K562 (cell line): ENCODE results near the gene PNMA8A. TPM values are rescaled to one million over a fixed set of nuclear protein-coding genes. Genes with fewer than 3 reads are reported as not detected.

ENCODE experiments used
- FOXK2 ChIP-seq, 2 experiments: fragments of 450-650 bp; IDR thresholded peaks in 1 of 2; conservative IDR thresholded peaks in 1 of 2; 2 replicates each; pipeline ENCODE4 v1.6.1; 2016; ENCODE audit warnings: low read depth in 2 of 2, mild to moderate bottlenecking in 1 of 2
- NFYB ChIP-seq: IDR thresholded peaks from 2 replicates; pipeline ENCODE4 v1.6.1; 2011; ENCODE audit warnings: mild to moderate bottlenecking, moderate library complexity; ENCODE audit not compliant: insufficient read length; ENCODE audit errors: extremely low read depth
- PRDM10 ChIP-seq: fragments of 450-650 bp; IDR thresholded peaks from 2 replicates; pipeline ENCODE4 v1.6.1; 2018; ENCODE audit not compliant: partially characterized antibody
- RAD51 ChIP-seq: fragments of 450-650 bp; IDR thresholded peaks from 2 replicates; pipeline ENCODE4 v1.7.1; 2016; ENCODE audit warnings: low read depth, mild to moderate bottlenecking, borderline replicate concordance
- SMAD4 ChIP-seq: fragments of 250-450 bp; sonication (Bioruptor Pico); conservative IDR thresholded peaks from 2 replicates; pipeline ENCODE4 v1.8.0; 2021; ENCODE audit warnings: inconsistent platforms, mild to moderate bottlenecking, moderate library complexity
- SMARCA4 ChIP-seq: fragments of 450-650 bp; IDR thresholded peaks from 2 replicates; pipeline ENCODE4 v1.6.1; 2016
- USF2 ChIP-seq: sonication (generic); formaldehyde crosslinking; IDR thresholded peaks from 2 replicates; pipeline ENCODE4 v1.5.0; 2020; ENCODE audit warnings: missing genetic modification reagents
- YY1 ChIP-seq, 3 experiments: IDR thresholded peaks; 2 replicates each; pipeline ENCODE4 v1.6.1; 2011; ENCODE audit warnings: low read length in 2 of 3, mild to moderate bottlenecking in 2 of 3, moderate library complexity in 2 of 3, borderline replicate concordance in 1 of 3, control low read depth in 1 of 3, low read depth in 1 of 3; ENCODE audit not compliant: insufficient read depth in 3 of 3, insufficient replicate concordance in 2 of 3, control insufficient read depth in 1 of 3, insufficient read length in 1 of 3; ENCODE audit errors: extremely low read depth in 1 of 3
- ZBTB33 ChIP-seq: sonication (generic); formaldehyde crosslinking; IDR thresholded peaks from 2 replicates; pipeline ENCODE4 v1.8.1; 2023; ENCODE audit warnings: mild to moderate bottlenecking, missing genetic modification reagents
- ZNF277 ChIP-seq: fragments of 250-450 bp; sonication (Bioruptor Pico); IDR thresholded peaks from 2 replicates; pipeline ENCODE4 v1.8.0; 2022; ENCODE audit warnings: inconsistent platforms, mild to moderate bottlenecking, moderate library complexity, borderline replicate concordance
- ZNF431 ChIP-seq: sonication (generic); formaldehyde crosslinking; IDR thresholded peaks from 2 replicates; pipeline ENCODE4 v1.8.0; 2022; ENCODE audit warnings: mild to moderate bottlenecking, missing genetic modification reagents
- polyA plus RNA-seq, 8 experiments: library from polyadenylated mRNA; depleted of rRNA in 4 of 8; stranded (reverse) in 5 of 8; unstranded in 3 of 8; fragments of >200 nt; fragmentation: Nextera tagmentation in 2 of 8; fragmentation: Illumina TruSeq in 1 of 8; extraction: Ambion mirVana in 2 of 8; extraction: Trizol in 1 of 8; gene quantifications; 2 replicates each; pipeline versions ENCODE4 v1.2.1 to v1.2.3, GENCODE V29; 2011 to 2014; ENCODE audit warnings: inconsistent platforms in 1 of 8, missing spikeins in 1 of 8
- total RNA-seq, 7 experiments: library from RNA; depleted of rRNA in 6 of 7; stranded (reverse); fragments of >200 nt in 6 of 7; fragmentation: Illumina TruSeq in 2 of 7; extraction: Trizol in 2 of 7; gene quantifications; 2 replicates each; pipeline versions ENCODE4 v1.2.1 to v1.2.3, GENCODE V29; 2011 to 2021; ENCODE audit warnings: low replicate concordance in 1 of 7

PNMA8A gene
- total and polyA plus RNA-seq, 9 of the 15 experiments (the other 6 are each of a cell fraction or from before 2014, with no cell fraction given): 6.6 to 23.8 (median 14.9) TPM

GRCh38 chr19:46471811-46472543, 614 bp upstream of the PNMA8A start (continued):
- TF ChIP-seq ZBTB33 (peak; percentile 31; the same call in 1 of the 2 replicates), RAD51 (peak; percentile 47; the same call in 1 of the 2 replicates), PRDM10 (peak; percentile 92), NFYB (peak; percentile 10), FOXK2 (conservative IDR thresholded peaks at IDR 0.05 in 1 of 2, IDR thresholded peaks at IDR 0.05 in 1 of 2; ENCODE audit: low read depth in 2 of 2) (peak in 1 of 2 experiments; percentile 46; a peak in 1 of 4 replicates), ZNF277 (CRISPR knock-in tag) (no peak), YY1 (IDR thresholded peaks at IDR 0.05; ENCODE audit: borderline replicate concordance in 1 of 3, control insufficient read depth in 1 of 3, extremely low read depth in 1 of 3, insufficient read depth in 3 of 3, insufficient read length in 1 of 3, insufficient replicate concordance in 2 of 3, low read depth in 1 of 3, low read length in 2 of 3) (peak in 1 of 3 experiments; percentile 27), ZNF431 (CRISPR knock-in tag) (0 out of 2 replicates have a peak, but pooled peaks have one; percentile 24), USF2 (CRISPR knock-in tag) (peak; percentile 45; the same call in 1 of the 2 replicates), SMAD4 (no peak), SMARCA4 (no peak)
